Measurements from ENCODE around the gene TENT5D. TPM values are rescaled to one million over a fixed set of nuclear protein-coding genes. Genes with fewer than 3 reads are reported as not detected.

The TENT5D gene
- not detected in 5 replicates for total RNA-seq (2022; extraction: Qiagen RNA extraction; ENCODE audit: low read depth)

GRCh38 chrX:80420147-80420546 is at the start of gene TENT5D:
TSS of gene TENT5D (plus strand) at chrX:80420447. CDS start at chrX:80442540, 22,093 bp downstream.

